BE2C (cell line): ENCODE data around the gene PRSS1.

Experiments
- DNase-seq: peaks from one replicate; pipeline ENCODE4 v3.0.0-alpha.2; 2020
- H3K27me3 ChIP-seq: fragments of 250-450 bp; sonication (Bioruptor Pico); 2 replicates; pipeline ENCODE4 v1.5.1; 2020; ENCODE audit warnings: mild to moderate bottlenecking
- H3K36me3 ChIP-seq: fragments of 250-450 bp; sonication (Bioruptor Pico); 2 replicates; pipeline ENCODE4 v1.5.1; 2020; ENCODE audit warnings: mild to moderate bottlenecking
- H3K4me1 ChIP-seq: fragments of 250-450 bp; sonication (Bioruptor Pico); 2 replicates; pipeline ENCODE4 v1.5.1; 2020
- H3K4me3 ChIP-seq: 2 replicates; pipeline ENCODE4 v1.5.1; 2011; ENCODE audit warnings: low read depth, low read length
- H3K9me3 ChIP-seq: fragments of 250-450 bp; sonication (Bioruptor Pico); 2 replicates; pipeline ENCODE4 v1.5.1; 2020
- CTCF ChIP-seq: IDR thresholded peaks from 2 replicates; pipeline ENCODE4 v1.5.1; 2012; ENCODE audit warnings: mild to moderate bottlenecking, low read depth, low read length

Gene PRSS1

GRCh38 chr7:142711746-142712616 lies 37.3 kb upstream of the PRSS1 start:
- Histone ChIP-seq H3K36me3 (no peaks in the 10 kb centered on the region), H3K9me3 (no peaks in the 10 kb centered on the region), H3K27me3 (no peaks in the 10 kb centered on the region), H3K4me1 (no peaks in the 10 kb centered on the region), H3K4me3 (no peak overlapping the region)
- TF ChIP-seq CTCF = peak; percentile 34
- DNase-seq = no peak

DNA sequence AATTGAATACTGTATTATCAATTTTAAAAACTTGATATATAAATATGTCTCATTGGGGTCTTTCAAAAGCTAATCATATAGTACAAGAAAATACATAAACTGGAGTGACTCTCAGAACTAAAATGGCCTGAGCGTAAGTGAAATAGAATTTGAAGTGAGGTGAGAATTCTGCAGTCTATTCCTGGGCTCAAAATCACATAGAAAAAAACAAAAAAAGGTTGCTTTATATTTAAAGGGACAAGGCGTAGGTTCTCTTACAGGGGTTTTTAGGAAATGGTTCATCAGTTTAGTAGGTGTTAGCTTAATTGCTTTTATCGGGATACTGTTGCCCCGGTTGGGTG lies 36.7 kb upstream of the PRSS1 start:
- no peaks in the 10 kb centered on the region for H3K27me3 ChIP-seq
- no peaks in the 10 kb centered on the region for H3K36me3 ChIP-seq
- no peak overlapping the region for H3K4me3 ChIP-seq
- no peaks in the 10 kb centered on the region for H3K9me3 ChIP-seq
- no peak for DNase-seq
- no peaks in the 10 kb centered on the region for H3K4me1 ChIP-seq
- no peak for TF ChIP-seq CTCF

DNA sequence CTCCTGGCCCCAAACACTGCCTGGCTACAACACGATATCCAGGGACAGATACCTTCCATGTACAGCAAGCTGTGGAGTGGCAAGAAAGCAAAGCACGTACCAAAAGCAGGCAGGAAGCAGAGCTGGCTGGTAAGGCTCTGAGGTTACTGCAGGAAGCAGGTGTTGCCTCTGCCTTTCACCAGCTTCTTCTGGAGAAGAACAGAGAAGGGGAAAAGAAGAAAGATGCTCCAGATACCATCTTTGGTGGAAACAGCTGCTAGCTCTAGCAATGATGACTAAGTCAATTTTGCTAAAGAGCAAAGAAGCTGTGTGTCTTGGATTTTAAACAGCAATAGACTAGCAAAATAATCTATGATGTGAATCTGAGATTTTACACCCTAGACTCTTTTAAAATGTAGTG lies 34.9 kb upstream of the PRSS1 start:
- Histone ChIP-seq H3K4me1 (no peaks in the 10 kb centered on the region), H3K36me3 (no peaks in the 10 kb centered on the region), H3K9me3 (no peaks in the 10 kb centered on the region), H3K4me3 (no peak overlapping the region), H3K27me3 (no peaks in the 10 kb centered on the region)
- DNase-seq = no peak
- TF ChIP-seq CTCF = no peak

DNA sequence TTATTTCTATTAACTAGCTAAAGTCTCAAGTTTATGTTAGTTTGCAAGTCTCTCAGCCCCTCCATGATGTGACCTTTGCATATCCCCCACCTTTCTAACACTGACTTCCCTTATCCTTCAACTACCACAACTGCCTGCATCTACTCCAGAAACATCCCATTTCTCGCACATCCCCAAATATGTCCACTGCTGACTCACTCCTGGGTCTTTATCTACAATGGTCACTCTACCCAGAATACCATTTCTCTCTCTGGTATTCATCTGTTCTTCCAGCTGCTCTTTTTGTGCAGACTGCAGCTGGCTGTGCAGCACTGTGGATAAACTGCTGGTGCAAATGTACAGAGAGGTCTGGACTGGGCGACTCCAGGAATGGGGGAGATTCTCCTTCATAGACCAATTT lies 32.7 kb upstream of the PRSS1 start:
- Histone ChIP-seq H3K4me3 (no peak overlapping the region), H3K36me3 (no peaks in the 10 kb centered on the region), H3K9me3 (no peaks in the 10 kb centered on the region), H3K4me1 (no peaks in the 10 kb centered on the region), H3K27me3 (no peaks in the 10 kb centered on the region)
- TF ChIP-seq CTCF = no peak
- DNase-seq = no peak

- no peak for DNase-seq
- Histone ChIP-seq H3K27me3 (no peaks in the 10 kb centered on the region), H3K4me3 (no peak overlapping the region), H3K9me3 (no peaks in the 10 kb centered on the region), H3K36me3 (no peaks in the 10 kb centered on the region), H3K4me1 (no peaks in the 10 kb centered on the region)
- TF ChIP-seq CTCF = no peak
These were observed 31.8 kb upstream of the PRSS1 start for GRCh38 chr7:142717453-142717852.

DNA sequence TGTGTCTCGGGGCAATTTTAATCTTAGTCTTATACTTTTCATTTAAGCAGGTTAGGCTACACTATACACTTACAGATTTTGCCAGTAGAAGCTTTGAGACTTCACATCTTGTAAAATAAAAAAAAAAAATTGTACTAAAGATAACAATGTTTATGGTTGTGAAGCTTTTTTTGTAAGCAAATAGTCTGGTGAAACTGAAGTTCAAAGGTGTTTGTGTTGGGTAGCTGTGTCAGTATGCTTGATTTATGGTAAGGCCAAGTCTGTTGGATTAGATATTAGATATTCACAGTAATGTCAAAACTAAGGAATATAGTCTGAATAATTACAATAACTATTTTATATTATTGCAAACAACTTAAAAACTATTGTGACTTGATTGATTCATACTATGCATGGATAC lies 31.0 kb upstream of the PRSS1 start:
- no peak overlapping the region for H3K4me3 ChIP-seq
- H3K9me3 ChIP-seq = no peaks in the 10 kb centered on the region
- no peak for DNase-seq
- H3K27me3 ChIP-seq = no peaks in the 10 kb centered on the region
- H3K4me1 ChIP-seq = no peaks in the 10 kb centered on the region
- H3K36me3 ChIP-seq = no peaks in the 10 kb centered on the region
- TF ChIP-seq CTCF = no peak
